Activated CD4-positive, alpha-beta T cell treated with anti-CD3 and anti-CD28 coated beads, Interleukin-2, Interleukin-4, amounts not matched to agents 100 ng/mL and 50 ng/mL, durations not matched to agents 16 hours and 8 hours (primary cell): ENCODE data around the gene TRIM17.
A peak's percentile ranks its signal among the peaks of the same experiment; 100 is the strongest.
"Not testable (repeated sequence)": the region's sequence is repeated elsewhere in the genome, so short reads cannot be mapped to it uniquely, and the experiment has no call there.

Experiments
- DNase-seq: peaks from one replicate; pipeline ENCODE4 v3.0.0-alpha.2; 2020; ENCODE audit warnings: low spot score

The TRIM17 gene

GRCh38 chr1:228448372-228448771, 31.7 kb upstream of the TRIM17 start:
- DNase-seq = no peak

- DNase-seq = no peak
These were observed 30.2 kb upstream of the TRIM17 start for GRCh38 chr1:228446852-228447251.

- DNase-seq = peak; percentile 52
These were observed 29.4 kb upstream of the TRIM17 start for GRCh38 chr1:228445843-228446650.

GRCh38 chr1:228445490-228445842, 28.8 kb upstream of the TRIM17 start:
- no peak for DNase-seq

GRCh38 chr1:228443395-228443794, 26.7 kb upstream of the TRIM17 start:
- no peak for DNase-seq

- DNase-seq = no peak
These were observed 24.3 kb upstream of the TRIM17 start for GRCh38 chr1:228440761-228441500.

- no peak for DNase-seq
These were observed 21.6 kb upstream of the TRIM17 start for GRCh38 chr1:228438266-228438665.

GRCh38 chr1:228437424-228437962, 20.8 kb upstream of the TRIM17 start:
- DNase-seq = no peak

GRCh38 chr1:228434689-228435088, 18.0 kb upstream of the TRIM17 start:
- DNase-seq = no peak

GRCh38 chr1:228433337-228434053, 16.8 kb upstream of the TRIM17 start:
- DNase-seq = not testable (repeated sequence)

- DNase-seq = no peak
These were observed 13.6 kb upstream of the TRIM17 start for GRCh38 chr1:228430243-228430642.

- DNase-seq = no peak
These were observed 13.0 kb upstream of the TRIM17 start for GRCh38 chr1:228429698-228430097.

GRCh38 chr1:228429007-228429406, 12.3 kb upstream of the TRIM17 start:
- no peak for DNase-seq

GRCh38 chr1:228428412-228428811, 11.8 kb upstream of the TRIM17 start:
- no peak for DNase-seq

GRCh38 chr1:228426518-228427175, 10.0 kb upstream of the TRIM17 start:
- no peak for DNase-seq

- no peak for DNase-seq
These were observed 8.3 kb upstream of the TRIM17 start for GRCh38 chr1:228424685-228425660.

GRCh38 chr1:228423404-228424053, 6.9 kb upstream of the TRIM17 start:
- DNase-seq = no peak

GRCh38 chr1:228420968-228421826, 4.5 kb upstream of the TRIM17 start:
- DNase-seq = no peak

GRCh38 chr1:228417483-228418203, 982 bp upstream of the TRIM17 start:
- no peak for DNase-seq
